Memory B cell (primary cell): ENCODE measurements around the gene PIGN.

Experiments used
- ATAC-seq: fragments of 150-1000 bp; cut with Tn5 transposase; 2 replicates; pipeline ENCODE4 v1.10.0; 2021; ENCODE audit warnings: low read depth, mild to moderate bottlenecking, moderate library complexity
- DNase-seq, 2 donors: peaks; one replicate each; pipeline ENCODE4 v3.0.0; 2022; ENCODE audit warnings: low spot score in 2 of 2
- H3K27ac Mint-ChIP-seq: one replicate; pipeline ENCODE4 v1.8.0; 2022; ENCODE audit warnings: mild to moderate bottlenecking, moderate library complexity, mixed read lengths
- H3K27me3 Mint-ChIP-seq: one replicate; pipeline ENCODE4 v1.8.0; 2022; ENCODE audit warnings: mixed read lengths
- H3K36me3 Mint-ChIP-seq: one replicate; pipeline ENCODE4 v1.8.0; 2022; ENCODE audit warnings: mild to moderate bottlenecking, mixed read lengths
- H3K4me1 Mint-ChIP-seq: one replicate; pipeline ENCODE4 v1.8.0; 2022; ENCODE audit warnings: mixed read lengths
- H3K4me3 Mint-ChIP-seq: one replicate; pipeline ENCODE4 v1.8.0; 2022; ENCODE audit warnings: mild to moderate bottlenecking, moderate library complexity, mixed read lengths
- H3K9me3 Mint-ChIP-seq: one replicate; pipeline ENCODE4 v1.8.0; 2022; ENCODE audit warnings: mixed read lengths

PIGN gene

GRCh38 chr18:62118328-62118727 is 68.5 kb downstream of the PIGN start:
- Mint-ChIP-seq H3K36me3 (peaks cover 20% of the 10 kb centered on the region), H3K27me3 (no peaks in the 10 kb centered on the region), H3K27ac (no peak overlapping the region), H3K4me3 (no peak overlapping the region), H3K9me3 (no peaks in the 10 kb centered on the region), H3K4me1 (no peaks in the 10 kb centered on the region)
- DNase-seq (no peak), ATAC-seq (no peak)

GRCh38 chr18:62109676-62110075 is 77.2 kb downstream of the PIGN start:
- no peak overlapping the region for H3K27ac Mint-ChIP-seq
- no peaks in the 10 kb centered on the region for H3K9me3 Mint-ChIP-seq
- ATAC-seq (no peak), DNase-seq (no peak)
- no peaks in the 10 kb centered on the region for H3K4me1 Mint-ChIP-seq
- no peak overlapping the region for H3K4me3 Mint-ChIP-seq
- H3K36me3 Mint-ChIP-seq: peaks cover 13% of the 10 kb centered on the region
- no peaks in the 10 kb centered on the region for H3K27me3 Mint-ChIP-seq

- peaks cover 13% of the 10 kb centered on the region for H3K36me3 Mint-ChIP-seq
- no peak for ATAC-seq
- no peak overlapping the region for H3K27ac Mint-ChIP-seq
- no peaks in the 10 kb centered on the region for H3K9me3 Mint-ChIP-seq
- DNase-seq: no peak
- H3K4me3 Mint-ChIP-seq: no peak overlapping the region
- H3K4me1 Mint-ChIP-seq: no peaks in the 10 kb centered on the region
- no peaks in the 10 kb centered on the region for H3K27me3 Mint-ChIP-seq
These were observed 79.0 kb downstream of the PIGN start for GRCh38 chr18:62107881-62108280.

- no peak overlapping the region for H3K27ac Mint-ChIP-seq
- H3K36me3 Mint-ChIP-seq: peaks cover 21% of the 10 kb centered on the region
- H3K4me1 Mint-ChIP-seq: no peaks in the 10 kb centered on the region
- H3K9me3 Mint-ChIP-seq: no peaks in the 10 kb centered on the region
- no peak for DNase-seq
- no peak overlapping the region for H3K4me3 Mint-ChIP-seq
- H3K27me3 Mint-ChIP-seq: no peaks in the 10 kb centered on the region
- ATAC-seq: no peak
These were observed 80.6 kb downstream of the PIGN start for GRCh38 chr18:62106271-62106670.

- Mint-ChIP-seq H3K9me3 (no peaks in the 10 kb centered on the region), H3K27ac (no peak overlapping the region), H3K27me3 (no peaks in the 10 kb centered on the region), H3K36me3 (peaks cover 24% of the 10 kb centered on the region), H3K4me1 (no peaks in the 10 kb centered on the region), H3K4me3 (no peak overlapping the region)
- ATAC-seq (no peak), DNase-seq (no peak)
These were observed 81.5 kb downstream of the PIGN start for GRCh38 chr18:62105376-62105775.

- ATAC-seq: no peak
- Mint-ChIP-seq H3K27ac (no peak overlapping the region), H3K36me3 (peaks cover 44% of the 10 kb centered on the region)
These were observed 84.6 kb downstream of the PIGN start for GRCh38 chr18:62102221-62102620.

GRCh38 chr18:62101321-62101721 is 85.5 kb downstream of the PIGN start:
- peaks cover 41% of the 10 kb centered on the region for H3K36me3 Mint-ChIP-seq
- H3K27me3 Mint-ChIP-seq: no peaks in the 10 kb centered on the region
- ATAC-seq: no peak
- no peak overlapping the region for H3K4me3 Mint-ChIP-seq
- H3K27ac Mint-ChIP-seq: no peak overlapping the region
- DNase-seq: no peak
- H3K9me3 Mint-ChIP-seq: peaks cover 4% of the 10 kb centered on the region
- H3K4me1 Mint-ChIP-seq: no peaks in the 10 kb centered on the region

More at GRCh38 chr18:62102221-62102620, 84.6 kb downstream of the PIGN start:
- DNase-seq: no peak
- H3K4me3 Mint-ChIP-seq: no peak overlapping the region
- H3K27me3 Mint-ChIP-seq: no peaks in the 10 kb centered on the region
- H3K4me1 Mint-ChIP-seq: no peaks in the 10 kb centered on the region
- H3K9me3 Mint-ChIP-seq: peaks cover 4% of the 10 kb centered on the region

- no peak for ATAC-seq
- no peak overlapping the region for H3K4me3 Mint-ChIP-seq
- H3K27me3 Mint-ChIP-seq: no peaks in the 10 kb centered on the region
- H3K36me3 Mint-ChIP-seq: peaks cover 42% of the 10 kb centered on the region
- H3K4me1 Mint-ChIP-seq: no peaks in the 10 kb centered on the region
- H3K27ac Mint-ChIP-seq: no peak overlapping the region
- no peak for DNase-seq
- peaks cover 4% of the 10 kb centered on the region for H3K9me3 Mint-ChIP-seq
These were observed 87.9 kb downstream of the PIGN start for GRCh38 chr18:62098960-62099359.

- Mint-ChIP-seq H3K4me3 (no peak overlapping the region), H3K27me3 (no peaks in the 10 kb centered on the region), H3K36me3 (peaks cover 38% of the 10 kb centered on the region), H3K9me3 (peaks cover 4% of the 10 kb centered on the region), H3K4me1 (no peaks in the 10 kb centered on the region), H3K27ac (no peak overlapping the region)
- no peak for DNase-seq
- no peak for ATAC-seq
These were observed 89.2 kb downstream of the PIGN start for GRCh38 chr18:62097698-62098097.

- Mint-ChIP-seq H3K36me3 (peaks cover 19% of the 10 kb centered on the region), H3K9me3 (no peaks in the 10 kb centered on the region), H3K27ac (no peak overlapping the region), H3K27me3 (no peaks in the 10 kb centered on the region), H3K4me3 (no peak overlapping the region), H3K4me1 (no peaks in the 10 kb centered on the region)
- DNase-seq (no peak), ATAC-seq (no peak)
These were observed 95.3 kb downstream of the PIGN start for GRCh38 chr18:62091487-62092120.

- H3K9me3 Mint-ChIP-seq: no peaks in the 10 kb centered on the region
- H3K4me3 Mint-ChIP-seq: no peak overlapping the region
- DNase-seq (no peak), ATAC-seq (no peak)
- no peaks in the 10 kb centered on the region for H3K4me1 Mint-ChIP-seq
- H3K27me3 Mint-ChIP-seq: no peaks in the 10 kb centered on the region
- H3K36me3 Mint-ChIP-seq: peaks cover 20% of the 10 kb centered on the region
- H3K27ac Mint-ChIP-seq: no peak overlapping the region
These were observed 97.7 kb downstream of the PIGN start for GRCh38 chr18:62089174-62089573.

GRCh38 chr18:62088156-62088555 is 98.7 kb downstream of the PIGN start:
- Mint-ChIP-seq H3K4me1 (no peaks in the 10 kb centered on the region), H3K27me3 (no peaks in the 10 kb centered on the region), H3K27ac (no peak overlapping the region), H3K36me3 (peaks cover 20% of the 10 kb centered on the region), H3K9me3 (no peaks in the 10 kb centered on the region), H3K4me3 (no peak overlapping the region)
- DNase-seq: no peak
- no peak for ATAC-seq

GRCh38 chr18:62085756-62086155 is 101.1 kb downstream of the PIGN start:
- Mint-ChIP-seq H3K4me3 (no peak overlapping the region), H3K27me3 (no peaks in the 10 kb centered on the region), H3K4me1 (no peaks in the 10 kb centered on the region), H3K36me3 (peaks cover 23% of the 10 kb centered on the region), H3K9me3 (no peaks in the 10 kb centered on the region), H3K27ac (no peak overlapping the region)
- no peak for ATAC-seq
- no peak for DNase-seq

GRCh38 chr18:62081761-62082294 is 105.0 kb downstream of the PIGN start:
- Mint-ChIP-seq H3K27ac (no peak overlapping the region), H3K9me3 (no peaks in the 10 kb centered on the region), H3K27me3 (no peaks in the 10 kb centered on the region), H3K36me3 (peaks cover 12% of the 10 kb centered on the region), H3K4me1 (no peaks in the 10 kb centered on the region), H3K4me3 (no peak overlapping the region)
- no peak for DNase-seq
- ATAC-seq: no peak

GRCh38 chr18:62081248-62081647 is 105.6 kb downstream of the PIGN start:
- DNase-seq: no peak
- Mint-ChIP-seq H3K4me1 (no peaks in the 10 kb centered on the region), H3K27me3 (no peaks in the 10 kb centered on the region), H3K36me3 (peaks cover 8% of the 10 kb centered on the region), H3K27ac (no peak overlapping the region), H3K9me3 (no peaks in the 10 kb centered on the region), H3K4me3 (no peak overlapping the region)
- no peak for ATAC-seq
